Hepatocyte (in vitro differentiated cells): ENCODE data around the gene HTD2.

ENCODE experiments used
- CTCF ChIP-seq: fragments of 200-600 bp; sonication (generic); IDR thresholded peaks from 2 replicates; pipeline ENCODE4 v1.5.1; 2016; ENCODE audit warnings: antibody characterized with exemption, mild to moderate bottlenecking; ENCODE audit not compliant: poor library complexity
- EZH2 ChIP-seq: fragments of 200-600 bp; sonication (generic); IDR thresholded peaks from 2 replicates; pipeline ENCODE4 v1.6.1; 2016; ENCODE audit warnings: antibody characterized with exemption, mild to moderate bottlenecking, borderline replicate concordance

GRCh38 chr3:58333206-58334012, 27.1 kb downstream of the HTD2 start:
- TF ChIP-seq EZH2: no peak
- peak; percentile 38 for TF ChIP-seq CTCF
